Measurements from ENCODE around the gene PARD6A. TPM values are rescaled to one million over a fixed set of nuclear protein-coding genes. Genes with fewer than 3 reads are reported as not detected.
A peak's percentile ranks its signal among the peaks of the same experiment; 100 is the strongest.

PARD6A gene
- total RNA-seq, 1 experiment from 2014 or later, result 10.8 TPM

DNA sequence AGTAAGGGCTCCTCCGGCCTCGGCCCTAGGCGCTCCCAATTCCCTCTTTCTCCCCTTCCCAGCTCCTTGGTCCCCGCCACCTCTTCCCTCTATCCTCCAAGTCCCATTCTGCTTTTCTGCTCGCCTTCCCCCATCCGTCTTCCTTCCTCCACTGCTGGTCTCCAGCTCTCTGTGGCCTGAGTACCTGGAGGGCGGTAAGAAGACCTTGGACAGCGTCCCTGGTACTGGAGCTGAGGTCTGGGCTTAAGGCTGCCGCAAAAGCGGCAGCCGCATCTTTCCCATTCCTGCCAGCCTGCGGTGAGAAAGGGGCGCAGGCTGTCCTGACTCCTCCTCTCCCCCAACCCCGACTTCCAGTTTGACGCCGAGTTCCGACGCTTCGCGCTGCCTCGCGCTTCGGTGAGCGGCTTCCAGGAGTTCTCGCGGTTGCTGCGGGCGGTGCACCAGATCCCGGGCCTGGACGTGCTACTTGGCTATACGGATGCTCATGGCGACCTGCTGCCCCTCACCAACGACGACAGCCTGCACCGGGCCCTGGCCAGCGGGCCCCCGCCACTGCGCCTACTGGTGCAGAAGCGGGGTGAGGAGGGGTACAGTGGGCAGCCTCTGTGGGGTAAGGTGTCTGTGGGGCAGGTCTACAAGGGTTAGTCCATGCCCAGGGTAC is 471 bp downstream of the PARD6A start:
- no peak for TF ChIP-seq SIN3A (IDR thresholded peaks at IDR 0.05; ENCODE audit: borderline replicate concordance, insufficient read depth, low read depth, low read length)
- TF ChIP-seq, protein P1, sequence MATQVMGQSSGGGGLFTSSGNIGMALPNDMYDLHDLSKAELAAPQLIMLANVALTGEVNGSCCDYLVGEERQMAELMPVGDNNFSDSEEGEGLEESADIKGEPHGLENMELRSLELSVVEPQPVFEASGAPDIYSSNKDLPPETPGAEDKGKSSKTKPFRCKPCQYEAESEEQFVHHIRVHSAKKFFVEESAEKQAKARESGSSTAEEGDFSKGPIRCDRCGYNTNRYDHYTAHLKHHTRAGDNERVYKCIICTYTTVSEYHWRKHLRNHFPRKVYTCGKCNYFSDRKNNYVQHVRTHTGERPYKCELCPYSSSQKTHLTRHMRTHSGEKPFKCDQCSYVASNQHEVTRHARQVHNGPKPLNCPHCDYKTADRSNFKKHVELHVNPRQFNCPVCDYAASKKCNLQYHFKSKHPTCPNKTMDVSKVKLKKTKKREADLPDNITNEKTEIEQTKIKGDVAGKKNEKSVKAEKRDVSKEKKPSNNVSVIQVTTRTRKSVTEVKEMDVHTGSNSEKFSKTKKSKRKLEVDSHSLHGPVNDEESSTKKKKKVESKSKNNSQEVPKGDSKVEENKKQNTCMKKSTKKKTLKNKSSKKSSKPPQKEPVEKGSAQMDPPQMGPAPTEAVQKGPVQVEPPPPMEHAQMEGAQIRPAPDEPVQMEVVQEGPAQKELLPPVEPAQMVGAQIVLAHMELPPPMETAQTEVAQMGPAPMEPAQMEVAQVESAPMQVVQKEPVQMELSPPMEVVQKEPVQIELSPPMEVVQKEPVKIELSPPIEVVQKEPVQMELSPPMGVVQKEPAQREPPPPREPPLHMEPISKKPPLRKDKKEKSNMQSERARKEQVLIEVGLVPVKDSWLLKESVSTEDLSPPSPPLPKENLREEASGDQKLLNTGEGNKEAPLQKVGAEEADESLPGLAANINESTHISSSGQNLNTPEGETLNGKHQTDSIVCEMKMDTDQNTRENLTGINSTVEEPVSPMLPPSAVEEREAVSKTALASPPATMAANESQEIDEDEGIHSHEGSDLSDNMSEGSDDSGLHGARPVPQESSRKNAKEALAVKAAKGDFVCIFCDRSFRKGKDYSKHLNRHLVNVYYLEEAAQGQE (IDR thresholded peaks at IDR 0.05; ENCODE audit: insufficient read depth in 1 of 2, low read depth in 2 of 2, low read length in 1 of 2), result peak; percentile 82 to 84
- no peak for TF ChIP-seq POLR2AphosphoS5 (IDR thresholded peaks at IDR 0.05; ENCODE audit: low read depth, low read length)
- Histone ChIP-seq H3K36me3 (ENCODE audit: control insufficient read depth, insufficient read depth, low read length) (peaks cover 2% of the 10 kb centered on the region; the same call in 1 of the 2 replicates), H3K9me3 (ENCODE audit: control insufficient read depth, insufficient read depth, low read depth, low read length) (no peaks in the 10 kb centered on the region), H3K4me3 (ENCODE audit: low read depth in 2 of 2, low read length in 2 of 2) (peak overlapping the region; percentile 54 to 86), H3K4me1 (ENCODE audit: control insufficient read depth, insufficient read depth, low read length) (peaks cover 3% of the 10 kb centered on the region; the same call in 1 of the 2 replicates), H3K27me3 (ENCODE audit: control insufficient read depth, insufficient read depth, low read length) (no peaks in the 10 kb centered on the region), H3K27ac (ENCODE audit: low read length) (peak overlapping the region; percentile 57; the same call in 1 of the 2 replicates)
- intact Hi-C loops (cut with micrococcal nuclease; ENCODE audit: unreplicated experiment) (no loop called here), in situ Hi-C loops (cut with HindIII; ENCODE audit: low pct_unique_long_range_greater_than_20kb, low sequenced_read_pairs) (no loop called here)
- no TSS peak for BruUV-seq (replicated peaks)
- ATAC-seq, result peak; percentile 7
- no peak for DNase-seq (ENCODE audit: low read depth, low spot score)
- POLR2A ChIA-PET, result no interaction called here
- CTCF ChIA-PET, result no interaction called here

DNA sequence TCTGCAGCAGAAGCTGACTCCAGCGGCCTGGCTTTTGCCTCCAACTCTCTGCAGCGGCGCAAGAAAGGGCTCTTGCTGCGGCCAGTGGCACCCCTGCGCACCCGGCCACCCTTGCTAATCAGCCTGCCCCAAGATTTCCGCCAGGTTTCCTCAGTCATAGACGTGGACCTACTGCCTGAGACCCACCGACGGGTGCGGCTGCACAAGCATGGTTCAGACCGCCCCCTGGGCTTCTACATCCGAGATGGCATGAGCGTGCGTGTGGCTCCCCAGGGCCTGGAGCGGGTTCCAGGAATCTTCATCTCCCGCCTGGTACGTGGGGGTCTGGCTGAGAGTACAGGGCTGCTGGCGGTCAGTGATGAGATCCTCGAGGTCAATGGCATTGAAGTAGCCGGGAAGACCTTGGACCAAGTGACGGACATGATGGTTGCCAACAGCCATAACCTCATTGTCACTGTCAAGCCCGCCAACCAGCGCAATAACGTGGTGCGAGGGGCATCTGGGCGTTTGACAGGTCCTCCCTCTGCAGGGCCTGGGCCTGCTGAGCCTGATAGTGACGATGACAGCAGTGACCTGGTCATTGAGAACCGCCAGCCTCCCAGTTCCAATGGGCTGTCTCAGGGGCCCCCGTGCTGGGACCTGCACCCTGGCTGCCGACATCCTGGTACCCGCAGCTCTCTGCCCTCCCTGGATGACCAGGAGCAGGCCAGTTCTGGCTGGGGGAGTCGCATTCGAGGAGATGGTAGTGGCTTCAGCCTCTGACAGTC is 1.3 kb downstream of the PARD6A start:
- no peaks in the 10 kb centered on the region for H3K27me3 ChIP-seq (ENCODE audit: control insufficient read depth, insufficient read depth, low read length)
- peaks cover 6% of the 10 kb centered on the region; the same call in 1 of the 2 replicates for H3K4me1 ChIP-seq (ENCODE audit: control insufficient read depth, insufficient read depth, low read length)
- intact Hi-C loops (cut with micrococcal nuclease; ENCODE audit: unreplicated experiment), result no loop called here
- H3K4me3 ChIP-seq (ENCODE audit: low read depth in 2 of 2, low read length in 2 of 2), result no peak overlapping the region
- TF ChIP-seq POLR2AphosphoS5 (IDR thresholded peaks at IDR 0.05; ENCODE audit: low read depth, low read length) (no peak), SIN3A (IDR thresholded peaks at IDR 0.05; ENCODE audit: borderline replicate concordance, insufficient read depth, low read depth, low read length) (no peak), TCF7L2 (IDR thresholded peaks at IDR 0.05; ENCODE audit: low read depth, low read length) (no peak)
- TF ChIP-seq, protein P2, sequence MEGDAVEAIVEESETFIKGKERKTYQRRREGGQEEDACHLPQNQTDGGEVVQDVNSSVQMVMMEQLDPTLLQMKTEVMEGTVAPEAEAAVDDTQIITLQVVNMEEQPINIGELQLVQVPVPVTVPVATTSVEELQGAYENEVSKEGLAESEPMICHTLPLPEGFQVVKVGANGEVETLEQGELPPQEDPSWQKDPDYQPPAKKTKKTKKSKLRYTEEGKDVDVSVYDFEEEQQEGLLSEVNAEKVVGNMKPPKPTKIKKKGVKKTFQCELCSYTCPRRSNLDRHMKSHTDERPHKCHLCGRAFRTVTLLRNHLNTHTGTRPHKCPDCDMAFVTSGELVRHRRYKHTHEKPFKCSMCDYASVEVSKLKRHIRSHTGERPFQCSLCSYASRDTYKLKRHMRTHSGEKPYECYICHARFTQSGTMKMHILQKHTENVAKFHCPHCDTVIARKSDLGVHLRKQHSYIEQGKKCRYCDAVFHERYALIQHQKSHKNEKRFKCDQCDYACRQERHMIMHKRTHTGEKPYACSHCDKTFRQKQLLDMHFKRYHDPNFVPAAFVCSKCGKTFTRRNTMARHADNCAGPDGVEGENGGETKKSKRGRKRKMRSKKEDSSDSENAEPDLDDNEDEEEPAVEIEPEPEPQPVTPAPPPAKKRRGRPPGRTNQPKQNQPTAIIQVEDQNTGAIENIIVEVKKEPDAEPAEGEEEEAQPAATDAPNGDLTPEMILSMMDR (IDR thresholded peaks at IDR 0.05), result no peak
- TF ChIP-seq, protein P1 (IDR thresholded peaks at IDR 0.05; ENCODE audit: insufficient read depth in 1 of 2, low read depth in 2 of 2, low read length in 1 of 2), result no peak
- no TSS peak for BruUV-seq (replicated peaks)
- ATAC-seq, result no peak
- peaks cover 2% of the 10 kb centered on the region; the same call in 1 of the 2 replicates for H3K36me3 ChIP-seq (ENCODE audit: control insufficient read depth, insufficient read depth, low read length)
- DNase-seq (ENCODE audit: low read depth, low spot score), result no peak
- in situ Hi-C loops (cut with HindIII; ENCODE audit: low pct_unique_long_range_greater_than_20kb, low sequenced_read_pairs), result no loop called here
- H3K9me3 ChIP-seq (ENCODE audit: control insufficient read depth, insufficient read depth, low read depth, low read length), result no peaks in the 10 kb centered on the region
- POLR2A ChIA-PET, result interaction anchor here (0.5 kb wide), 1 partner anchor 176 kb away, joined by 9 read pairs; no protein-coding TSS in a partner anchor
- no peak overlapping the region for H3K27ac ChIP-seq (ENCODE audit: low read length)
- CTCF ChIA-PET, result no interaction called here
